Subcutaneous abdominal adipose tissue (tissue), 5 donors: ENCODE data around the gene TMEM9.
A peak's percentile ranks its signal among the peaks of the same experiment; 100 is the strongest.

Experiments used
- H3K27ac ChIP-seq: one replicate; pipeline ENCODE4 v1.7.0; 2013; ENCODE audit warnings: low read depth, mild to moderate bottlenecking, inconsistent platforms, low read length, moderate library complexity
- H3K27me3 ChIP-seq, 5 donors: one replicate each; pipeline ENCODE4 v1.7.0; 2013; ENCODE audit warnings: low read length in 5 of 5, inconsistent platforms in 1 of 5; ENCODE audit not compliant: control insufficient read depth in 5 of 5, insufficient read depth in 4 of 5
- H3K36me3 ChIP-seq, 5 donors: one replicate each; pipeline ENCODE4 v1.7.0; 2013; ENCODE audit warnings: low read length in 5 of 5; ENCODE audit not compliant: control insufficient read depth in 5 of 5, insufficient read depth in 5 of 5
- H3K4me1 ChIP-seq, 5 donors: one replicate each; pipeline ENCODE4 v1.7.0; 2013; ENCODE audit warnings: low read length in 5 of 5, mild to moderate bottlenecking in 3 of 5, moderate library complexity in 1 of 5; ENCODE audit not compliant: control insufficient read depth in 5 of 5, insufficient read depth in 5 of 5
- H3K4me3 ChIP-seq, 5 donors: one replicate each; pipeline ENCODE4 v1.7.0; 2013; ENCODE audit warnings: low read length in 5 of 5, low read depth in 1 of 5
- H3K9ac ChIP-seq, 5 donors: one replicate each; pipeline ENCODE4 v1.7.0; 2013; ENCODE audit warnings: low read length in 5 of 5, mild to moderate bottlenecking in 4 of 5, moderate library complexity in 3 of 5
- H3K9me3 ChIP-seq, 5 donors: one replicate each; pipeline ENCODE4 v1.7.0; 2013; ENCODE audit warnings: low read length in 5 of 5; ENCODE audit not compliant: control insufficient read depth in 5 of 5
- donor health status: healthy.
- donor health status: healthy.
- donor health status: healthy.
- donor health status: healthy.
- donor health status: healthy.

The TMEM9 gene

DNA sequence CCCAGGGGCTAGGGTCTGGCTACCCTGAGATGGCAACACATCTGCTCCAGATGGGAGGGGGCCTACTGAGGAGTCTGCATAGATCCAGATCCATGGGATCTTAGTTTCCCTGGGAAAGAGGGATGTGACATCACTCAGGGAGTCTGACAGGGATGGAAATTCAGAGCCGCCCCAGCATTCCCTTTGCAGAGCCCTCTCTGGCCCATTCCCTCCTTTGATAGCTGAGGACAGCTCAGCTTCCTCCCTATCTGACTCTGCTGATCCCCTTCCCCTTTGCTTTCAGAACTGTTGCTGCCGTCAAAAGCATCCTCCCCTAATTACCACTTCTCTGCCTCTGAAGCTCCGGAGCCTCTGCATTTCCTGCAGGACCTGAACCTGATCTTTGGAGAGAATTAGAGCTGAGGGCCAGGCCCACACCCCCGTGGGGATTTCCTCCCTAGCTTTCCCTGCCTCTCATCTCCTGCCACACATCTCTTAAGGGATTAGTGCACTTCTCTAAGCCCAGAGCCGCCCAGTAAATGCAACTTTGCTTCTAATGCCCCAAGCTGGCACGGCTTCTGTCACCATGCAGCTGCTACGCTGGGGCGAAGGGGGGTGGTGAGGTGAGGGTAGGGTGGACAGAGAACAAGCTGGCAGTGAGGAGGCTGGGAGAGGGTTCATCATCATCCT lies 17.8 kb downstream of the TMEM9 start:
- H3K36me3 ChIP-seq = peaks cover 0 to 70% (median 43%) of the 10 kb centered on the region in 5 donors
- H3K27me3 ChIP-seq = no peaks in the 10 kb centered on the region
- no peak overlapping the region for H3K27ac ChIP-seq
- no peaks in the 10 kb centered on the region for H3K9me3 ChIP-seq
- H3K9ac ChIP-seq = peak overlapping the region in 1 of 5 donors; percentile 37
- H3K4me1 ChIP-seq = peaks cover 0 to 20% (median 16%) of the 10 kb centered on the region in 5 donors
- H3K4me3 ChIP-seq = no peak overlapping the region

DNA sequence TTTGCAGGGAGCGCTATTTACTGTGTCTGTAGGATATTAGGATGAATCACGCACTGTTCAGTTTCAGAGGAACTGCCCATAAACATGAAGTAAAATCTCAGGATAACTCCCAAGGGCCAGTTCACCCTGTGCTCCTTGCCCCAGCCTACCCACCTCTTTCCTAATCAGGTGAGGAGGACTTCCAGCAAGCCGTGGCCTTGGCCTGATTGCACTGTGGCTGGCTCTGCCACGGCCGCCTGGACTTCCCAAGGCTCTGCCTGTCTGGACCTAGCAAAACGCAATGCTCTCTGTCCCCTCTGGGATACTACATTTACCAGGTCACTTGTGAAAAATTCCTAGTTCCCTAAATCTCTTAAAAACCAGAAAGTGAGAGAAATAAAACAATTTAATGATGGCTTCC lies 19.9 kb downstream of the TMEM9 start:
- Histone ChIP-seq H3K4me3 (no peak overlapping the region), H3K27me3 (no peaks in the 10 kb centered on the region), H3K4me1 (peaks cover 0 to 18% (median 16%) of the 10 kb centered on the region in 5 donors), H3K9ac (no peak overlapping the region), H3K9me3 (no peaks in the 10 kb centered on the region), H3K27ac (no peak overlapping the region), H3K36me3 (peaks cover 0 to 49% (median 30%) of the 10 kb centered on the region in 5 donors)

DNA sequence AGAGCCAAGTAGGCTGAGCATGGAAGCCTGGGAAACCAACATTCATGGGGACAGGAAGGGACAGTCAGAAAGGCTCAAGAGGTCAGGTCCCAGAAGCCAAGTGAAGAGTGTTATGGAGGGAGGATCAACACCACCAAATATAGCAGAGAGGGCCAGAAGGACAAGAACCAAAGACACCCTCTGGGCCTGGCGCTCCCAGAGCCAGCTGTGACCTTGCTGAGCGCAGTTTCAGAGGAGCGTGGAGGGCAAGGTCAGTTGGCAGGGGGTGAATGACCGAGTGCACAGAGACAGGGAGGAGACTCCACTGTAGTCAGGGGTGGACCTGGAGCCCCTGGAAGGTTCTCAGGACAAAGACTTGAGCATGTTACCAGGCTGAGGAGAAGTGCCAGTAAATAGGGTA lies 22.9 kb downstream of the TMEM9 start:
- Histone ChIP-seq H3K27me3 (peaks cover 0 to 5% (median 0%) of the 10 kb centered on the region in 5 donors), H3K27ac (no peak overlapping the region), H3K4me1 (no peaks in the 10 kb centered on the region), H3K36me3 (peaks cover 0 to 24% (median 21%) of the 10 kb centered on the region in 5 donors), H3K9me3 (no peaks in the 10 kb centered on the region), H3K9ac (no peak overlapping the region), H3K4me3 (no peak overlapping the region)

DNA sequence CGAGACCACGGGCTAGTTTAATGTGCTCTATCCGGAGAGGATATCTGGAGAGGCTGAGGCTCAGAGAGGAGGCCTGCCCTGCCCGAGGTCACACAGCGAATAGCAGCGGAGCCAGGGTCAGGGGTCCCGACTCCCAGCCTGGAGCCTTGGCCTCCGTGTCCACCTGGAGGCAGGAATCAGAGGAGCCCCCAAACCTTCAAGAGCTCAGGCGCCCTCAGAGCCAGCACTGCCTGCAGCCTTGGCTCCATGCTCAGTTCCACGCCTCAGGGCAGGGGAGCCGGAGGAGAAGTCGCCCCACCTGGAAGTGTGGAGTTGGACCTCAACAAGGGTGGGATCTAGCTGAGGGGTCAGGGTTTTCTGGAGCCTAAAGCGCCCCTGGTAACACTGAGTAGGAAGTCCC lies 25.3 kb downstream of the TMEM9 start:
- no peaks in the 10 kb centered on the region for H3K9me3 ChIP-seq
- no peak overlapping the region for H3K27ac ChIP-seq
- H3K36me3 ChIP-seq = peaks cover 0 to under 1% (median under 1%) of the 10 kb centered on the region in 5 donors
- H3K4me1 ChIP-seq = no peaks in the 10 kb centered on the region
- H3K9ac ChIP-seq = no peak overlapping the region
- H3K4me3 ChIP-seq = no peak overlapping the region
- peaks cover 0 to 6% (median 5%) of the 10 kb centered on the region in 5 donors for H3K27me3 ChIP-seq

DNA sequence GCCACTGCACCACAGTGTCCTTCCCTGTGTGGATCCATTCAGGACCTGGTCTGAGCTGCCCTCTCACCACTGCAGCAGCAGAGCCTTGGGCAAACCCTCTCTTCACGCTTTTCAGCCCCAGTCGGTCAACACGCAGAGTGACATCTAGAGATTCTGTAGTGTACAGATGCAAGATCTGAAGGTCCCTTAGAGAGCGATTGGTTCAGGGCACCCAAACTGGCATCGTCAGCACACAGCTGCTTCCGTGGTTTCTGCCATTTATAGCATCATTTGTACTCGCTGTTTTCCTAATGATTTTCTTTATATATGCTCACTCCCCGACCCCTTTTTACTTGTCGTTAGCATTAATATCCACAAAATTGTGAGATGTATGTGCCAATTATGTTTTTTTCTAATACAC lies 25.8 kb downstream of the TMEM9 start:
- Histone ChIP-seq H3K27me3 (peaks cover 0 to 8% (median 5%) of the 10 kb centered on the region in 5 donors), H3K27ac (no peak overlapping the region), H3K4me1 (no peaks in the 10 kb centered on the region), H3K9ac (no peak overlapping the region), H3K4me3 (no peak overlapping the region), H3K9me3 (no peaks in the 10 kb centered on the region), H3K36me3 (no peaks in the 10 kb centered on the region)

DNA sequence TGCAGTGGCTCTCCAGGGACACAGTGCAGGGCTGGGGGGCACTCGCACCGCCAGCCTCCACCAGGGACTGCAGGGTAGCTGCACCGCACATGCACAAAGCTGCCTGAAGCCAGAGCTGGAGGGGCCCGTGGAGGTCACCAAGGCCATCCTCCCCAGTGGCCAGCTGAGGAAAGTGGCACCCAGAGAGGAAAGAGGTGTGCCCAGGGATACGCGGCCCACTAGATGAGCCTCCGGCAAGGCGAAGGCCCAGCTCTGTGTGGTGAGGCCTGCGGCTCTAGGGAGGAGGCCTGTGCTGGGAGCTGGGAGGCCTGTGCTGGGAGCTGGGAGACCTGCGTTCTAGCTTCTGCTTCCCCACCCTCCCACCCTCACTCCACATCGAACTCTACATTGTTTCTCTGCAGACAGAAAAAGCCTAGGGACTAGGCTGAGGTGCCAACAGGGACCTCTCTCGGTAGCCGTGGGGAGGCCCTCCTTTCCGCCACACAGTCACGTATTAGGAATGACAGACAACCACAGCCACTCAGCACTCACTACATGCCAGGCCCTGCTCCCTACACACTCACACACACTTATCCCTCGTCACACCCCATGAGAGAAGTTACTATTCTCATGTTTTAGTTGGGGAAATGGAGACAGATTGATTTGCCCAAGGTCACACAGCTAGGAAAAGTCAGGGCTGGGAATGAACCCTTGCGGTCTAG lies 26.4 kb downstream of the TMEM9 start:
- Histone ChIP-seq H3K9ac (no peak overlapping the region), H3K27ac (no peak overlapping the region), H3K9me3 (no peaks in the 10 kb centered on the region), H3K36me3 (no peaks in the 10 kb centered on the region), H3K27me3 (peaks cover 2 to 8% (median 5%) of the 10 kb centered on the region in 5 donors), H3K4me1 (no peaks in the 10 kb centered on the region), H3K4me3 (no peak overlapping the region)

DNA sequence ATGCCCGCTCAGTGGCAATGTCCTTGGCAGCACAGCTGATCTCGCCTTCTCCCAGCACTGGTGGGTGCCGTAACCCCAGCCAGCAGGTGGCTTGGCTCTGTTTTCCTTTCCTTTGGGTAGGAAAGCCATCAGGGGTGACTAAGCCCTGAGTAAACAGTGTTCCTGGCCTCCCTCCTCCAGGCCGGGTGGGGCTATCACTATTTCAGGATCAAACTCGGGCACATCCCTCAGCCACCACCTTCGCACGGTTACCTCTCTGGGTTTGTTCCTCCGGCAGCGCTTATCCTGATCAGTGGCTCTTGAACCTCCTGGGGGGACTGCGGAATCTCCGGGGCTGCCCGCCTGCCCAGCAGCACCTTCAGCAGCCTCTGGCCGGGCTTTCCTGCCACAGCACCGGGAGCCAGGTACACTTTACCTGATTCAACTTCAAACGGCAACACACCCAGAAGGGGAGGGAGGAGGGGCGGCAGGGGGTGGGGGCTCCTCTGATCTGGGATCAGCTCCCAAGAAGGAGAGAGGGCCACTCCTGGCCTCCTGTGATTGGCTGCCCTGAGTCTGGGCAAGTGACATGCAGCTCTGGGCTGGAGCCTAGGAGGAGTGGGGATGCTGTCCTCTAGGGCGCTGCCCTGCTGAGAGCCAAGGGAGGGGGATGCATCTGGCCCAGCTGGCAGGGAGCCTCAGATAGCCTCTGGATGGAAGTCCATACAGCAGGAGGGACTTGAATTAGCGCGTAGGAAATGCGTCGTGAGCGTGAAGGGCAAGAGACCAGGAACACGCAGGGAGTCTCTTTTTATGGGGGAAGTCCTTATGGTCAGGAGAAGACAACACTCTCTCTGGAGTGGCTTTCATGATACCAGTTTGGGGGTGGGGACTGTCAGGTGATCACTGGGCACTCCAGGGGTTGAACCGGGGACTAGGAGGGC lies 27.2 kb downstream of the TMEM9 start, which contains the start of gene ASCL5:
Gene ASCL5, minus strand, starts transcription at position 353 of the 923 bp plus-strand sequence. CDS start 11,812 bp downstream, outside the sequence.
- Histone ChIP-seq H3K27me3 (peaks cover 2 to 14% (median 5%) of the 10 kb centered on the region in 5 donors), H3K4me1 (no peaks in the 10 kb centered on the region), H3K36me3 (no peaks in the 10 kb centered on the region), H3K4me3 (no peak within 1 kb of the TSS), H3K9ac (no peak within 1 kb of the TSS), H3K9me3 (no peaks in the 10 kb centered on the region), H3K27ac (no peak within 1 kb of the TSS)

DNA sequence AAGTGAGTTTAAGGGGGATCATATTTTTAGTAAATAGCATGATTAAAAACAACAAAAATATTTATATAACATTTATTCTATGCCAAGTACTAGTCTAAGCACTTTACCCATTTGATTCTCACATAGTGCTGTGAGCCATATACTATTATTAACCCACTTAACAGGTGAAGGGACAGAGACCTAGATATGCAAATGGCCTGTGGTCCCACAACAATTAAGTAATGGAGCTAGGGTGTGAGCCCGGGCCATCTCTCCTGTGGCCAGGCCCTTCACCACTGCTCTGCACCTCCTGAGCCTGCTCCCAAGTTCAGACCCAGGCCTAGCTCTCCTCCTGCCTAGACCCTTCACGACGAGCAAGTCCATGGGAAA lies 27.8 kb downstream of the TMEM9 start:
- no peak overlapping the region for H3K9ac ChIP-seq
- no peaks in the 10 kb centered on the region for H3K9me3 ChIP-seq
- H3K4me3 ChIP-seq = no peak overlapping the region
- peaks cover 2 to 16% (median 5%) of the 10 kb centered on the region in 5 donors for H3K27me3 ChIP-seq
- no peaks in the 10 kb centered on the region for H3K4me1 ChIP-seq
- no peaks in the 10 kb centered on the region for H3K36me3 ChIP-seq
- no peak overlapping the region for H3K27ac ChIP-seq

DNA sequence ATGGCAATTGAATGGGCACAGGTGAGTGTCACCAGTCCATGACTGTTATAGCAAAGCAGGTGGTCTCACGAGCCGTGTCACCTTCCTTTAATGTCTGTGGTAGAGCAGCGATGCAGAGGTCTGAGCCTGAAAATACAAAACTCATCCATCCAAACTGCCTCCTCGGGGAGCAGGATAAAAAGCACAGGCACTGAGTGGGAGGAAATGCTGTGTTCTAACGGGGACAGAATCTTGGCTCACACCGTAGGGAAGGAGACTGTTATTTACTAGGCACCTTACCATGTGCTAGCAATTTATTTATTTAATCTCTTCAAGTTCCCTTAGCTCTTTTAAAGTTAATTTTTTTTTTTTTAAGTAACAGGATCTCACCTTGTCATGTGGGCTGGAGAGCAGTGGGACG lies 28.5 kb downstream of the TMEM9 start:
- Histone ChIP-seq H3K27me3 (peaks cover 2 to 16% (median 5%) of the 10 kb centered on the region in 5 donors), H3K4me3 (no peak overlapping the region), H3K4me1 (no peaks in the 10 kb centered on the region), H3K9ac (no peak overlapping the region), H3K9me3 (no peaks in the 10 kb centered on the region), H3K27ac (no peak overlapping the region), H3K36me3 (no peaks in the 10 kb centered on the region)
